NOMO-1 (cell line): ENCODE data around the gene CCDC186.
"Not testable (repeated sequence)": the region's sequence is repeated elsewhere in the genome, so short reads cannot be mapped to it uniquely, and the experiment has no call there.

Experiments
- DNase-seq, 2 experiments: peaks; one replicate each; lab custom pipeline; 2025; ENCODE audit not compliant: unreplicated experiment in 2 of 2; lab: John Stamatoyannopoulos, UW

CCDC186 gene

DNA sequence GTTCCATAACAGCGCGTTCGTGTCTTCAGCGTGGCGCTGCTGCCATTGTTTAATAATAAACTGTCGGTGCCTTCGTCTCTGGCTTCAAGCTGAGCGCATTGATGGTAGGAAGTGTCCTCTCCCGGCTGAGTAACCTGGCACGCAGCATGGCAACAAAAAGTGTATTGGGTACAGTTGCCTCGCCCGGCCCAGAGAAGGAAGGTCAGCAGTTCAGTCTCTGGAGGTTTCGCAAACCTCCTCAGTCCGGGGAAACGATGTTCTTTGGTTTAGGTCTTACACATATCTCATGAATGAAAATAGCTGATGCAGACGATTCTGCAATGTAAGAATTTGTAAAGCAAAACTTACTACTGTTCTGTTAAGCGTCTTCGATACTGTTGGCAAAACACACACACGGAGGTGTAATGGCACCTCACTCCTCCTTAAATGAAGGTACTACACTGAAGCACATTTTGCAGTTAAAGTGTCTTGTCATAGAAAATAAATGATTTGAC is 739 bp upstream of the CCDC186 start:
- DNase-seq = peak; percentile 77 to 84

DNA sequence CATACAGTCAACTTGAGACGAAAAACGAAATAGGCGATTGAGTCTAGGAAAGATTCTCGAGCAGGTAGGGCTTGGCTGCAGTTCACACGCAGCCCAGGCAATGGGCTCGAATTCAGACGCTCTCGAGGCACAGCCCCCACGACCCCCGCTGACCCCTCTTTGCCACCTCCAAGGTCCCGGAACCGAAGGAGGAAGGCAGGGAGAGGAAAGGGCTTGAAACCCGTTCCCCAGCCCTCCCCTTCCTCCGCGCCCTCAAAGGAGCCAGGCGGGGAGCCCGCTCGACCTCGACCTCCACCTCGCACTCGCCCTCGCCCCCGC is 441 bp downstream of the CCDC186 start:
- DNase-seq = no peak

DNA sequence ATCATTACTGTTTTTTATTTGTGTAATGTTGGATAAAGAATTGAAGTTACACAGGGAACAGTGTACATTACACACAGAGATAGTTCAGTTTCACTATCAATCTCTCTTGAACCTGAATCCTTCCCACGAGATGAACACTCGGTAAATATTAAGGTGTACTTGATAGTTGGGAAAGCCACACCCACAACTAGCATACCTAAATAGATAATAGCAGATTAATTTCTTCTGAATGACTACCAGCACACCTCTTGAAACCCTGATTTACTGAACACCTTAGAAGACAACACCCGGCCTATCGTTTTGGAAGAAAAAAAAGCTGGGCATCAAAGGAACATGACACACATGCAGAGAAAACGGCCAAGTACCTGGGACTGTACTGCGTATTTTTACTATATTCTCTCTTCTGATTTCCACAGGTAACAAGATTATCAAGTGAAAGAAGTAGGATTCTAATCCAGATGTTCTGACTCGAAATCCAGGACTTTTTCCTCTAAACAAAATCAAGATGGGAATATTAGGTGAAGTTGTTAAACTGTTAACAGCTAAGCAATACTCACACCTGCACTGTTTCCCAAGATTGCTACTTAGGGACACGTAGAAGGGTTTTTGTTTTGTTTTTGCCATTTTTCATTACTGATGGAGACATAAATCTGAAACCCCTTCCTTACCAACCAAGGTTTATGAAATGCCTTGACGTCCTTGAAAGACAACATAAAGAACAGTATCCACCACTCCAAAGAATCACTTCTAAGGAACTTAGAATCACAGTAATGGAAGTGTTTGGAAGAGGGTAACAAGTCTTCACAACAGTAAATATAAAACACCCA is 1.0 kb downstream of the CCDC186 start:
- DNase-seq = peak in 1 of 2 experiments; percentile 8

DNA sequence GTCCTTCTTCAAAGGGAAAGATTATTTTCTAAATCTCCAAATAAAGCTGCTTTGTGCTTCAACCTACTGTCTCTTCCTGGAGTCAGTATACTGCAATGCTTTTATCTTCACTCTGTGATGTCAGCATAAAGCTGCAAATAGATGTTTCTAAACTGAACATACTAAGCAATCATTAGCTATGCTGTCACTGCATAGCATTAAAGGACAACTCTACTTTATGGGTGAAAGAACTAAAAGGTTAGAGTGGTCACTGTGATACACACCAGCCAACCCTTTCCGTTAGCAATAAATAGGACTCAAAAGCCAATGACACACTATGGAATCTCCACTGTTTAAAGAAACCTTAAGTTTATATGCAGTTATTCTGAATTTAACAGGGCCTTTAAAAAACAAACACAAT is 1.8 kb downstream of the CCDC186 start:
- DNase-seq = peak in 1 of 2 experiments; percentile 4

DNA sequence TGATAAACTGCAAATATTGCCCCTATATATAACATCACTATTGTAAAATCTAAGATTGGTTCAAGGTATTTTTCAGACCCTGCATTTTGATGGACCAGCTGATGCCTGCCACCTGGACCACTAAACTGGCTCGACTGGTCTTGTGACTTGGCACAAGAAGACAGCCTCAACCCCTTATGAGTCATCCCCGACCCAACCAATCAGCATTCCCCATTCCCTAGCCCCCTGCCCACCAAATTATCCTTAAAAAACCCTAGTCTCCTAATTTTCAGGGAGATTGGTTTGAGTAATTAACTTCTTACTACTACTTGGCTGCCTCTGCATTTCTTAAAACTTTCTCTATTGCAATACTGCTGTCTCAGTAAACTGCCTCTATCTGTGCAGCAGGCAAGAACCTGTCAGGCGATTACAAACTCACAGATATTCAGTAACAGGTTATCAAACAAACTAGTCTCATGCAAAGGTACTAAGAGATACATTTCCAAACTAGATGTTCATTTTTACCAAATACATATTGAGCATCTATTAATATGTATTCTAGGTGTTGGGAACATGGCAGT is 5.5 kb downstream of the CCDC186 start:
- DNase-seq = no peak

DNA sequence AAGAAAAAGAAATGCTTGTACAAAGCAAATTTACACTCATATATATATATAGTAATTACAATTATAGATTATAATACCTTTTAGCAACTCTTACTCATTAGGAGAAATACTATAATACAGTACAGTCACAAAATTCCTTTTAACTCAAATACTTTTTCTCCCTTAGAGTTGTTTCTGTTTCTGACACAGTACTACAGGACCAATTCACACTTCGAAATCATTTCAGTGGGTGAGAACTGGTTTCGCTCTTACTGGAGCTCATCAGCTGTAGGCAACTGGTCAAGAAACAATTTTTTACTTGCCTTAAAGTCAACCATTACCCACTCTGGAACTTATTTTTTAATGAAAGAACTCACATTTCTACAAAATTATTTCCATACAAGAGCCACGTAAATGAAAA is 6.0 kb downstream of the CCDC186 start:
- DNase-seq = no peak

DNA sequence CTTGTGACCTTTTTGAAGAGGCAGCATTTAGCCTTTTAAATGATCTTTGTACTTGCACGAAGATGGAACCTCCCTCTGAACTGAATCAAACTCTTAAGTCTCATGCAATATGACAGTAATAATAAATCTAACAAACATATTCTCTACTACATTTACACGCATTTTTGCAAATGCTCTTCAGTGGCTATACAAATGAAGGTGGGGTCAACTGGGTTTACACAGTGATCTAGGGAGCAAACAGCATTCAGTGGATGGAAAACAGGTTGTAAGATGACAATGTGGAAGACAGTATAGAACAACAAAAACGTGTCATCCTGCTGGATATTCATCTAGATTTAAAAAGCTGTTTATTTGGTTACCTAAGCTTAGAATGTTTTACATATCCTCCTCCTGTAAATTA is 7.5 kb downstream of the CCDC186 start:
- DNase-seq = no peak

DNA sequence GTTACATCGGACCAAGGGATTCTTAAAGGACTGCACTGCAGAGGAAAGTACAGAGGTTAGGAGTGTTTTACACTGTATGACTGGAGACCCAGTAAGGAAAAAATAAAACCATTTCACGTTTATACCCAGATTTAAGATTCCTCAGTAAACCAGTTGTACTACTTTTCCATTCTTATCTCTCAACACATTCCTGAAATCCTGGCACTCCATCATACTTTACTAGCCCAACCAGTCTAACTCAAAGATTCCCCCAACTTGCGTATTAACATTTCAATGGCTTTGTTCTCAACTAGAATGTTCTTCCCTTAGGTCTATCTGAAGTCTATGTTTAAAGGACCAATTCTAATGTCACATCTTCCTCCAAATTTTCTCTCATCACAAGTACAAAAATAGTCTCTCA is 8.0 kb downstream of the CCDC186 start:
- DNase-seq = no peak

DNA sequence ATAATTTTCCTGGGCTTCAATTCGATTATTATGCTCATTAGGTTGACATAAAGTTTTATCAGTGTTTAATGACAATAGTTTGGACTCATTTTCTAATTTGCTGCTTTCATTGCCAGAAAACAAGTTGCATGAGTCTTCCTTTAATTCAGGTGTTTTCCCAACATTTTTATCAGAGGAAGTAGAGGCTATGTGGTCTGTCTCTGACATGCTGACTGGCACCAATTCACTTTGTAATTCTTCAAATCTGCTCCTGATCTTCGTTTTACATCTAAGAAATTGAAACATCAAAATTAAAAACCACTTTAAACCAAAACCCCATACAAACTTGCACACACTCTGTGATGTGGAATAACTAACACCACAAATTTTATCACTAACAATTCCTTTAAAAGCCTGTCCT is 10.9 kb downstream of the CCDC186 start:
- DNase-seq = no peak

DNA sequence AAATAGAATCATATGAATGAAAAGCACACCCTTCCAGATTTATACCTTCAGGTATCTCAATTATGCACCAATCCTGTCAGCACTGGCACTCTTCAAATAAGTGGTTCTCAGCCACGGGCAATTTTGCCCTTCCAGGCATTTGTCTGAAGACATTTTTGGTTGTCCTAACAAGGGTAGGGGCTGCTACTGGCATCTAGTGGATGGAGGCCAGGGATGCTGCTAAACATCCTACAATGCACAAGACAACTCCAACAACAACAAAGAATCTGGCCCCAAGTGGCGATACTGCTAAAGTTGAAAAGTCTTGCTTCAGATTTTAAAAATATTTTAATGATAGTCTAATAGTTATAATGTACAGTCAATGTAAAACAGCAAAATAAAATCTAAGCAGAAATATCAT is 16.1 kb downstream of the CCDC186 start:
- DNase-seq = no peak

DNA sequence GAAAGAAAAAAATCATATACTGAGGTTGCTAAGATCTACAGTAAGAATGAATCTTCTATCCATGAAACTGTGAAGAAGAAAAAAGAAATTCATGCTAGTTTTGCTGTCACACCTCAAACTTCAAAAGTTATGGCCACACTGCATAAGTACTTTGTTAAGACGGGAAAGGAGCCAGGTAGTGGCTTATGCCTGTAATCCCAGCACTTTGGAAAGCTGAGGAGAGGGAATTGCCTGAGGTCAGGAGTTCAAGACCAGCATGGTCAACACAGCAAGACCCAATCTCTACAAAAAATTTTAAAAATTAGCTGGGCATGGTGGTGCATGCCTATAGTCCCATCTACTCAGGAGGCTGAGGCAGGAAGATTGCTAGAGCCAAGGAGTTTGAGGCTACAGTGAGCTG is 22.1 kb downstream of the CCDC186 start:
- DNase-seq = no peak

DNA sequence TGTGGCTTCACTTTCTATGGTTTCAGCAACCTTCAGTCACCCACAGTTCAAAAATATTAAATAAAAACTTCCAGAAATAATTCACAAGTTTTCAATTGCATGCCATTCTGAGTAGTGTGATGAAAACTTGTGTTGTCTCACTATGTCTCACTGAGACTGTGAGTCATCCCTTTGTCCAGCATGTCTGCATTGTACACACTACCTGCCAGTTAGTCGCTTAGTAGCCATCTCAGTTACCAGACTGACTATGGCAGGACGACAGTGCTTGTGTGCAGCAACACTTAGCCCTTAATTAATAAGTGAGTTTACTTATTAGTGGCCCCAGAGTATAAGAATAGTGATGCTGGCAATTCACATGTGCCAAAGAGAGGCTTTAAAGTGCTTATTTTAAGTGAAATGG is 22.5 kb downstream of the CCDC186 start:
- DNase-seq = no peak

DNA sequence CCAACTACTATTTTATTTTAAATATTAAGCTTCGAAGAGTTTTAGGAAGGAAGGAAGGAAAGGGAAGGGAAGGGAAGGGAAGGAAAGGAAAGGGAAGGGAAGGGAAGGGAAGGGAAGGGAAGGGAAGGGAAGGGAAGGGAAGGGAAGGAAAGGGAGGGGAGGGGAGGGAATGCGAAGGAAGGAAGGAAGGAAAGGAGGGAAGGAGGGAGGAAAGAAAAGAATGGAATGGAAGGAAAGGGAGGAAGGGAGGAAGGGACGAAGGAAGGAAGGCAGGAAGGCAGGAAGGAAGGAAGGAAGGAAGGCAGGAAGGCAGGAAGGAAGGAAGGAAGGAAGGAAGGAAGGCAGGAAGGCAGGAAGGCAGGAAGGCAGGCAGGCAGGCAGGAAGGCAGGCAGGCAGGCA is 24.5 kb downstream of the CCDC186 start:
- DNase-seq = not testable (repeated sequence)

DNA sequence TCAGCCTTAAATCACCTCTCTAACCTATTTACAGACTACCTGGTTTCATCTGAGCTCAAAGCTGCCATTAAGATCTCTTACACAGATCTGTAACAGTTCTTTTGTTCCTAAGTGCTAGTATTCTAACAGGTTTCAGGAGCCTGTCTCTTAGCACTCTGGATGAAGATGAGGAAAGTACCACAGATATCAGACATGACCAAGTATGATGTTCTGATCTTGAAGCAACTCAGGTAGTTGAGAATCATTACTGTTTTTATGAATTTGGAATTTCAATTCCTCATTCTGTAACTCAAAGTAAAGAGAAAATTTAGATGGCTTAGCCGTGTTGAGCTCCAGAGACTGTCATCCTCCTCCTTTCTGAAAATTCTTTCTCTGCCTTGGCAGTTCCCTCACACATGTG is 30.8 kb downstream of the CCDC186 start:
- DNase-seq = no peak

DNA sequence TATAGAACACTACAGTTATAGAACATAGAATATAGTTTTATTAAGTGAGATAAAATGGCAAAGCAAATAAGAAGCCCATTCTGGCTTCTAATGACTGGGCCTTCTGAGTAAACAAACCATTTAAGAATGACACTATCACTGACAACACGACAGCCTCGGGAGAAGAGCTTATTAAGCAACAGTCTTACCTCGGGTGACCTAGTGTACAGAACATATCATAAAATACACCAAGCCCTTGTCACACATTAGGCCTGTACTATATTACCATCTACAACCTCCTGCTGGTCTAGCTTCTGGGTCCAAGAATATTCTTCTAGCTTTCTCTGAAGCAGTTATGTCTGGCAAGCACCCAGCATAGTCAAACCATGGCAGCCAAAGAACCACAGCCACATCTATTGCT is 32.0 kb downstream of the CCDC186 start:
- no peak for DNase-seq

DNA sequence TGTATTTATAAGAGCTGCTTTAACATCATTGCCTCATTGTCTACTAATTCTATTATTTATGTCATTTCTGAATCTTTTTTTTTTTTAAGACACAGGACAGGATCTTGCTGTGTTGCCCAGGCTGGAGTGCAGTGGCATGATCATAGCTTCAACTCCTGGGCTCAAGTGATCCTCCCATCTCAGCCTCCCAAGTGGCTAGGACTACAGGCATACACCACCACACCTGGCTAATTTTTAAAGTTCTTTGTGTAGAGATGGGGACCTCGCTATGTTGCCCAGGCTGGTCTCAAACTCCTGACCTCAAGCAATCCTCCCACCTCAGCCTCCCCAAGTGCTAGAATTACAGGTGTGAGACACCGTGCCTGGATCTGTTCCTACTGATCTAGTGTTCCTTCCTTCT is 33.2 kb downstream of the CCDC186 start:
- DNase-seq = not testable (repeated sequence)

DNA sequence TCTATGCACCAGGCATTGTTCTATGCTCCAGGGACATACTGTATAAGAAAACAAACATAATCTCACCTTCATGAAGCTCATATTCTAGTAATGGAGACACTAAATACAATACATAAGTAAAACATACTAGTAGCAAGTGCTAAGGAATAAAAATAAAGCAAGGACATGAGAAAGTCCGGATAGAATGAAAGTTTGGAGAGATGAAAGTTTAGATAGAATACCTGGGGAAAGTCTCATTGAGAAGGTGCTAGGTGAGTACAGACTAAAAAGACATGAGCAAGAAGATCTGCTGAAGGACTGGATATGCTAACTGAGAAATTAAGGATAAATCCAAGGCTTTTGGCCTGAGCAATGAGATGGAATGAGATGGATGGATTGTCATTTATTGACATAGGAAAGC is 34.0 kb downstream of the CCDC186 start:
- DNase-seq = no peak

DNA sequence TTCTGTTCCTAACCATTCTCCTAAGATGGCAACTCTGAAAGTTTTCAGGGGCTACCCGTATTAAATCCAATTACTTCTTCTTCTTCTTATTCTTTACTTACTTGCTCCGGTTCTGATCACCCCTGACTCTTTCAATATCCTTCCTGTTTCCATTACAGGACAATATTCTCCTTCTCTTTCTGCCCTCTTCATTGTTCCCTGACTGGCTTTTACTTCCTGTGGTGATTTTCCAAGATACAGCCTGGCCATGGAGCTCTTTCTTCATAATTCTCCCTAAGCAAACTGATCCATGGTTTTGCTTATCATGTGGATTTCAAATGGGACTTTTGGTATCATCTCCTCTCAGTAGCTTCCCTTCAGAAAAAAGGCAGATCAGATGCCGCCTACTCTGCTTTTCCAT is 35.4 kb downstream of the CCDC186 start:
- DNase-seq = no peak

DNA sequence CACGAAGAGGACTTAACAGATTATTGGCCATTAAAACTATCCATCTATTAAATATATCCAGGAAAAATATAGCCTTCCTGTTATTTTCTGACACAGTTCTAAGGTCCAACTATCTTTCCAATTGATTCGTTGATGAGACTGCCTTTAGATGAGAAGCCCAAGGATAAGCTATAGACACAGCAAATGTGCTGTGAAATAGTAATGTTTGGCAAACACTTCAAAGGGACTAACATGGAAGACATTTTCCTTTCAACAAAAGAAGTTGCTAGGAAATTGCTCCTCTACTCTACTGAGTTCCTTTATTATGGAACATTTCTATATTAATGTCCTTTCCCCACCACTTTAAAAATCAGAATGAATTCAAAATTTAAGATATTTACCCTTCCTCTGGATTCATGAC is 38.5 kb downstream of the CCDC186 start:
- DNase-seq = no peak

DNA sequence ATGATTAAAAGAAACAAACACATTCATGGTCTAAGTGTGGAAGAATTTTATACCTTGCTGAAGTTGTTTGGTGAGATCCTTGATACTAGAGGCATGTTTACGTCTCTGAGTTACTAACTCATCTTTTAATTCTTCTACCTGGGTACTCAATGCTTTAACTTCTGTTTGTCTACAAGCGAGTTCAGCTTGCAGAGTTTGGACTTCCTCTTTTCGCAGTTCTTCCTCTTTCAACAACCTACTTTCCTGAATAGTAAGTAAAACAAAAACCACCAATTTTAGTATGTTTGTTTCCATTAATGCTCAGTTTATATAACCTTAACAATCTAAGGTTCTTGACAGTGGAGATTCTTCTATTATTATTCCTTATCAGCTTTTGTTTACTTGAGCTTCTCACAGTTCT is 42.9 kb downstream of the CCDC186 start:
- DNase-seq = peak; percentile 5 to 91

DNA sequence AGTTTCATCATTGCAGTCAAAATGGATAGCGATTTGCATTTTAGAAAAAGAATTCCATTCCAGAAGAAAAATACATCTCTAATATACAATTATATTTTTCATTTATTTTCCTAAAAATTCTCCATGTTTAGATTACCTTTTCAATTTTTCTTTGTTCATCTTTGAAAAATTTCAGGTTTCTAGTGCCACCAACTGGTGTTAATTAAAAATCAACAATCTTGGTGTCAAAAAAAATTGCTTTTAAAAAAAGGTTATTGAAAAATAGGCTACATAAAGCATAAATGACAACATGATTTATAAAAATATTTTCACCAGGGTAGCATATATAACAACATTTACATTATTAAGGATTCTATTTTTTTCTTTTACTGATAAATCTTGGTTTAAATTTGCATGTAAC is 53.0 kb downstream of the CCDC186 start:
- DNase-seq = no peak

DNA sequence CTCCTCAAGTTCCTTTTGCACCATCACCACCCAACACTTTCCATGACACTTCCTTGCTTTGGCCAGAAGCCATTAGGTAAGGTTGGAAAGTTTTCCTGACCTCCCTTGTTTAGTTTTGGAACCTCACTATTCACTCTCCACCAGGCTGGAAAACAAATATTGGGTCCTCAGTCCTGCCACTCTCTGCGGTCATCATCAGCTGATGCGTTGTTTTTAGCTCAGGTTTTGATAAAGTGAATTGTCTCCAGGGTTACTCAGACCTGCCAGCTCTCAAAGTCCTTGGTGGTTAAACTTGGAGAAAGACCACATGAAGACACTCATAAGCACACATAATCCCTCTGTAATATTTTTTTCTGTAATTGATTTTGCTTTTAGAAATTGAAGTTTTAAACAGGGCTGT is 55.5 kb downstream of the CCDC186 start:
- DNase-seq = no peak

DNA sequence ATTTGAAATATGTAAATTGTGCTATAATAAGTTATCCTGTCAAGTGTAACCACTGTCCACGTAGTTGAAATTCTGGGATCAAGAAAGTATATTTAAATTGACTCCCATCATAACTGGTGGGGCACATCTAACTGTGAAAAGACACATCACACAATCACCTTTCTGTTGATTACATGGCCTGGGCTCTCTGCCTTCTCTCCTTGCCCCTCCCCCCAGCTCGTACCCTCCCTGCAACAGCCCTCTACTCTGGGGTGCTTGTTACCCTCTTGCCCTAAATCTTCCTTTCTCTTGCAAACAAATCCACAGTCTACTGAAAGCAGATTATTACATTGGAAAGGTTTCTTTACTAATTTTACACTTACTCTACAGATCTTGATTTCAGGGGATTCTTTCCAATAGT is 56.3 kb downstream of the CCDC186 start:
- no peak for DNase-seq
